MM.1S (cell line): Measurements from ENCODE around the gene TRIM45.

ENCODE experiments used
- DNase-seq: peaks from one replicate; pipeline ENCODE4 v3.0.0-alpha.2; 2015
- H2AFZ ChIP-seq: fragments of 300-600 bp; sonication (generic); 2 replicates; pipeline ENCODE4 v1.6.0; 2016; ENCODE audit warnings: antibody characterized with exemption, low read length
- H3F3A ChIP-seq: fragments of 300-600 bp; sonication (generic); 2 replicates; pipeline ENCODE4 v1.6.1; 2016; ENCODE audit warnings: mild to moderate bottlenecking, antibody characterized with exemption, low read length, moderate library complexity, mixed read lengths; ENCODE audit not compliant: insufficient read depth
- H3K27ac ChIP-seq: fragments of 300-600 bp; sonication (generic); 2 replicates; pipeline ENCODE4 v1.5.1; 2016; ENCODE audit warnings: mild to moderate bottlenecking, low read length
- H3K27me3 ChIP-seq: fragments of 300-600 bp; sonication (generic); replicated peaks from 2 replicates; pipeline ENCODE4 v1.6.0; 2016; ENCODE audit warnings: low read length; ENCODE audit not compliant: insufficient read depth
- H3K36me3 ChIP-seq: fragments of 300-600 bp; sonication (generic); replicated peaks from 2 replicates; pipeline ENCODE4 v1.6.1; 2016; ENCODE audit warnings: mild to moderate bottlenecking, low read length, mixed read lengths; ENCODE audit not compliant: insufficient read depth
- H3K4me1 ChIP-seq: fragments of 300-600 bp; sonication (generic); 2 replicates; pipeline ENCODE4 v1.6.1; 2016; ENCODE audit warnings: low read length, mixed read lengths
- H3K4me2 ChIP-seq: fragments of 300-600 bp; sonication (generic); 2 replicates; pipeline ENCODE4 v1.6.0; 2016; ENCODE audit warnings: low read depth, low read length
- H3K4me3 ChIP-seq: fragments of 300-600 bp; sonication (generic); 2 replicates; pipeline ENCODE4 v1.5.1; 2016; ENCODE audit warnings: low read length, mixed read lengths
- H3K79me2 ChIP-seq: fragments of 300-600 bp; sonication (generic); 2 replicates; pipeline ENCODE4 v1.6.1; 2016; ENCODE audit warnings: mixed run types, low read length, mixed read lengths
- H3K9ac ChIP-seq: fragments of 300-600 bp; sonication (generic); 2 replicates; pipeline ENCODE4 v1.6.1; 2016; ENCODE audit warnings: low read length, mixed read lengths
- H3K9me2 ChIP-seq: fragments of 300-600 bp; sonication (generic); replicated peaks from 2 replicates; pipeline ENCODE4 v1.6.1; 2016; ENCODE audit warnings: mild to moderate bottlenecking, low read length, mixed read lengths; ENCODE audit not compliant: insufficient read depth
- H3K9me3 ChIP-seq: fragments of 300-600 bp; sonication (generic); replicated peaks from 2 replicates; pipeline ENCODE4 v1.6.1; 2016; ENCODE audit warnings: mild to moderate bottlenecking, low read length, mixed read lengths; ENCODE audit not compliant: insufficient read depth
- H4K20me1 ChIP-seq: fragments of 300-600 bp; sonication (generic); 2 replicates; pipeline ENCODE4 v1.6.1; 2016; ENCODE audit warnings: mild to moderate bottlenecking, low read length, moderate library complexity, mixed read lengths; ENCODE audit not compliant: insufficient read depth
- CTCF ChIP-seq: fragments of 300-600 bp; sonication (generic); IDR thresholded peaks from 2 replicates; pipeline ENCODE4 v1.5.1; 2016; ENCODE audit warnings: antibody characterized with exemption, low read length, mixed read lengths
- EZH2 ChIP-seq: fragments of 300-600 bp; sonication (generic); optimal IDR thresholded peaks from 2 replicates; pipeline ENCODE3; 2017; ENCODE audit warnings: low read depth, mild to moderate bottlenecking, antibody characterized with exemption, low read length, mixed read lengths
- EZH2phosphoT487 ChIP-seq: fragments of 300-600 bp; sonication (generic); IDR thresholded peaks from 2 replicates; pipeline ENCODE4 v1.6.1; 2018; ENCODE audit warnings: antibody characterized with exemption, low read length

Gene TRIM45

DNA sequence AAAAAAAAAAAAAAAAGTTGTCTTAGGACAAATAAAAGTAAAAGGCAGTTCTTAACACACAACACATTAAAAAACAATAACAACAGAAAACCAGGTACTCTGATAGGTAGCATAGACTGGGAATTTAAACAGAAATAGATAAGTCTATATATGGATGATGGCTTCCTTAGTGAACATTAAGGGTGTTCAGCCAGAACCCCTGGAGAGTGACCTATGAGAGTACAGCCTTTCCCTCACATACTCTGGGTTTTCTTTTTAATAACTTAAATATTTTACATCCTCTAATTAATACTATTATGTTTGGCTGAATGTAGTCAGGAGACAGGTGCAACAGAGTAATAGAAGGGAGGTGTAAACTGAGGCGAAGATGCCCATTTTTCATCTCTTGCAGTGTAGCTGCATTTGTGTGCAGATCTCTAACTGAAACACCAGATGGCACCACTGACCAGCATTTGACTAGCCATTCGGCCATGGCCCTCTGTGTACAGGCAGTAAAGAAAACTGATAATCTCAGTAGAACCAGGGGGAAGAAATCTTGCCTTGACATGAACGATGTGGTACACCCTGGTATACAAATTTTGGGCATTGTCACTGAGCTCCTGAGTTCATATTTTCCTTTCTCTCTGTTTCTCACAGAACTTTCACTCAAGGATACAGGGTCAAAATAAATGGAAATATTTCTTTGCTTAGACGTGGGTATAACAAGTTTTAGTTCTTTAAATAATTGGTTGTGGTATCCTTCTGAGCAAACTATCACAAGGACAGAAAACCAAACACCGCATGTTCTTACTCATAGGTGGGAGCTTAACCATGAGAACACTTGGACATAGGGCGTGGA lies 53.8 kb downstream of the TRIM45 start:
- no peak overlapping the region for H3K4me3 ChIP-seq
- no peaks in the 10 kb centered on the region for H3F3A ChIP-seq
- H3K9me3 ChIP-seq, result no peaks in the 10 kb centered on the region
- no peaks in the 10 kb centered on the region for H3K36me3 ChIP-seq
- H3K4me1 ChIP-seq, result no peaks in the 10 kb centered on the region
- H2AFZ ChIP-seq, result no peak overlapping the region
- H3K9me2 ChIP-seq, result no peaks in the 10 kb centered on the region
- DNase-seq, result peak; percentile 24
- H3K4me2 ChIP-seq, result no peak overlapping the region
- no peak overlapping the region for H3K9ac ChIP-seq
- H3K79me2 ChIP-seq, result peaks cover 21% of the 10 kb centered on the region
- H3K27me3 ChIP-seq, result no peaks in the 10 kb centered on the region
- no peak overlapping the region for H3K27ac ChIP-seq
- no peaks in the 10 kb centered on the region for H4K20me1 ChIP-seq
- TF ChIP-seq EZH2phosphoT487 (no peak), CTCF (peak; percentile 55)

- no peak for TF ChIP-seq CTCF
- Histone ChIP-seq H4K20me1 (no peaks in the 10 kb centered on the region), H2AFZ (no peak overlapping the region), H3K9me2 (no peaks in the 10 kb centered on the region), H3K4me3 (no peak overlapping the region), H3K27ac (no peak overlapping the region), H3K27me3 (no peaks in the 10 kb centered on the region), H3F3A (no peaks in the 10 kb centered on the region), H3K9ac (no peak overlapping the region), H3K4me1 (0 out of 2 replicates have a peak, but pooled peaks cover 2% of the 10 kb centered on the region), H3K79me2 (peaks cover 19% of the 10 kb centered on the region), H3K36me3 (no peaks in the 10 kb centered on the region), H3K4me2 (no peak overlapping the region), H3K9me3 (no peaks in the 10 kb centered on the region)
- DNase-seq, result no peak
Measured at GRCh38 chr1:117066367-117066766, 55.2 kb downstream of the TRIM45 start.

- H3K79me2 ChIP-seq, result peaks cover 26% of the 10 kb centered on the region
- no peak overlapping the region for H3K4me3 ChIP-seq
- no peaks in the 10 kb centered on the region for H3K9me3 ChIP-seq
- no peak overlapping the region for H2AFZ ChIP-seq
- H3K36me3 ChIP-seq, result no peaks in the 10 kb centered on the region
- H3K9ac ChIP-seq, result no peak overlapping the region
- no peaks in the 10 kb centered on the region for H3K27me3 ChIP-seq
- H3K4me1 ChIP-seq, result 0 out of 2 replicates have a peak, but pooled peaks cover 6% of the 10 kb centered on the region
- no peak for TF ChIP-seq EZH2
- no peak for TF ChIP-seq CTCF
- TF ChIP-seq EZH2phosphoT487, result no peak
- H3F3A ChIP-seq, result peaks cover 12% of the 10 kb centered on the region; the same call in 1 of the 2 replicates
- H3K27ac ChIP-seq, result no peak overlapping the region
- H4K20me1 ChIP-seq, result no peaks in the 10 kb centered on the region
- H3K4me2 ChIP-seq, result no peak overlapping the region
- no peak for DNase-seq
- H3K9me2 ChIP-seq, result no peaks in the 10 kb centered on the region
Measured at GRCh38 chr1:117061986-117062415, 59.5 kb downstream of the TRIM45 start.
